ENCODE measurements around the gene KCNH4.
"Not testable (repeated sequence)": the region's sequence is repeated elsewhere in the genome, so short reads cannot be mapped to it uniquely, and the experiment has no call there.

The KCNH4 gene

DNA sequence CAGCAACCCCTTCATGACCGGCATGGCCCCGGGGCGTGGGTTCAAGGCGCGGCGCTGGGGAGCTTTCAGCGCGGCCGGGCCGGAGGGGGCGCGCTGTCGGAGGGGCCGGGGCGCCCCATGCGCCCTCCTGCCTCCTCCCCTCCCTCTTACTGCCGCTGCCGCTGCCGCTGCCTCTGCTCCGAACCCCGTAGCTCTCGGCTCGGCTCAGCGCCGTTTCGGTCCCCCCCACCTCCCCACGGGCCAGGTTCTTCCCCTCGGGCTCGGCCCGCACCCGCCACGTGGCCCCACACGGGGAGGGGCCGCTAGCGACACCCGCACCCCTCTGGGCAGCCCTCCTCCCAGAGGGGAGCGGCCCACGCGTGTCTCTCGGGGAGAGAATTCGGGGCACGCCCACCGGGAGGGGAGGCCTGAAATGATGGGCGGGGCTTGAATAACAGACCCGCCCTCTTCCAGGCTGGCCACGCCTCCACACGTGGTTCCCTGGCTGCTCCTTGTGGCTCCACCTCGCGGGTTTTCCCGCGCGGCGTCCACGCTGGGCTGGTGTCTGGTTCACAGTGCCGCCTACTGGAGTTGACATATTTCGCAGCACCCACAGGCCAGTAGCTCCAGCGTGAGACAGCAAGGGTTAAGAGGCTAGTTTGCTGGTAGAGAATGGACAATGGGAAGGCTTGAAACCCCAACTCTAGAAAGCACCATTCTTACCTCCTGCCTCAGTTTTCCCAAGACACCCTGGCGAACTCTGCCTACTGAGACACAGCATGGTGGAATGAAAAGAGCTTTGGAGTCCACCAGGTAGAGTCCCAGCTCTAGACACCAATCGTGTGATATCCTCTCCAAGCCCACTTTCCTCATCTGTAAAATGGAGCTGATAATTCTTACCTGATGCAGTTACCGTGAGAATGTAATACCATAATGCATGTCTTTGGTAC, at the start of gene KCNH4:
Gene KCNH4 (minus strand): TSS at position 221 of the 929 bp plus-strand sequence. CDS start 197 bp downstream, at position 24.
- no peak for DNase-seq (ENCODE audit: low read depth)

GRCh38 chr17:42230225-42230624, 49.3 kb upstream of the KCNH4 start:
- no peak for DNase-seq (ENCODE audit: low read depth)

DNA sequence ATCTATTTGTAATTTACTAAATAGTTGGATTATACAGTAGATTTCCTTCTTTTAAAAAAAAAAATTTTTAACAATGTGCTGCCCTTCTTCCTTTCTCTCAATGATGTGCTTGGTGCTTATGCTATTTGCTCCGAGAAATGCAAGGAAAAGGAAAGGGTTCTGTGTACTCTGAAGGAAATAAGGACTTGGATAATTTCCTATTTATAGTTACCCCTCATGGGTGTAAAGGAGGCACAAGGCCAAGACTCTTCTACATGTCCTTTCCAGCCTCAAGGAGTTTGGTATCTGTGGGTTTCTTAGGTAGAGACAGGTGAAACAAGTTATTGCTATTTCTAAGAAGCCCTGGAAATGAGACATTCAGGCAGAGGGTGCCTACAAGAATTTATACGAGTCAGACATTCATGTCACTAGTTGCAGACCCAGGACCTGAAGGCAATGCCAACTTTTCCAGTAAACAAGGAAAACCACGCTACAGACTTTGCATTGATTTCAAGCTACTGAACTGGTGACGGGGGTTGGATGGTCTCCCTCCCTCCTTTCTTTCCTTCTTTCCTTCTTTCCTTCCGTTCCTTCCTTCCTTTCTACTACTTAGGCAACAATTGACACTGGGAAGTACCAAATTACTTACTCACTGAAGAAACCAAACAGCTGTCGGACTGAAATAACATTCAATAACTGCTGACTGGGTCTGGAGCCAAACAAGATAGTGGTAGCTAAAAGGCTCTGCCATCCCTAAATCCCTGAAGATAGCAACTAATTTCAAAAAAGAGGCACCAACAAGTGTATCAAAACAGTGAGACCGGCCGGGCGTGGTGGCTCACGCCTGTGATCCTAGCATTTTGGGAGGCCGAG, 47.1 kb upstream of the KCNH4 start:
- no peak for DNase-seq (ENCODE audit: low read depth)

DNA sequence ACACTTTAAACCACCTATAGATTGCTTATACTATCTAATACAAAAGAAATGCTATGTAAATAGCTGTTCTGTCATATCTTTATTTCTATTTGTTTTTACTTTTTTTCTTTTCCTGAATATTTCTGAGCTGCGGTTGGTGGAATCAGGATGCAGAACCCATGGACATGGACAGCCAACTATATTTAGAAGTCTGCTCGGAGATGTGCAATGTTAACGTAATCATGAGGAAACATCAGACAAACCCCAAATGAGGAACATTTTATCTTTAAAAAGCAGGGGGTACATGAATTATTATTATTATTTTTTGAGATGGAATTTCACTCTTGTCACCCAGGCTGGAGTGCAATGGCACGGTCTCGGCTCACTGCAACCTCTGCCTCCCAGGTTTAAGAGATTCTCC, 44.7 kb upstream of the KCNH4 start:
- DNase-seq (ENCODE audit: low read depth), result no peak

- no peak for DNase-seq (ENCODE audit: low read depth)
Observed at GRCh38 chr17:42224651-42225050, 43.7 kb upstream of the KCNH4 start.

DNA sequence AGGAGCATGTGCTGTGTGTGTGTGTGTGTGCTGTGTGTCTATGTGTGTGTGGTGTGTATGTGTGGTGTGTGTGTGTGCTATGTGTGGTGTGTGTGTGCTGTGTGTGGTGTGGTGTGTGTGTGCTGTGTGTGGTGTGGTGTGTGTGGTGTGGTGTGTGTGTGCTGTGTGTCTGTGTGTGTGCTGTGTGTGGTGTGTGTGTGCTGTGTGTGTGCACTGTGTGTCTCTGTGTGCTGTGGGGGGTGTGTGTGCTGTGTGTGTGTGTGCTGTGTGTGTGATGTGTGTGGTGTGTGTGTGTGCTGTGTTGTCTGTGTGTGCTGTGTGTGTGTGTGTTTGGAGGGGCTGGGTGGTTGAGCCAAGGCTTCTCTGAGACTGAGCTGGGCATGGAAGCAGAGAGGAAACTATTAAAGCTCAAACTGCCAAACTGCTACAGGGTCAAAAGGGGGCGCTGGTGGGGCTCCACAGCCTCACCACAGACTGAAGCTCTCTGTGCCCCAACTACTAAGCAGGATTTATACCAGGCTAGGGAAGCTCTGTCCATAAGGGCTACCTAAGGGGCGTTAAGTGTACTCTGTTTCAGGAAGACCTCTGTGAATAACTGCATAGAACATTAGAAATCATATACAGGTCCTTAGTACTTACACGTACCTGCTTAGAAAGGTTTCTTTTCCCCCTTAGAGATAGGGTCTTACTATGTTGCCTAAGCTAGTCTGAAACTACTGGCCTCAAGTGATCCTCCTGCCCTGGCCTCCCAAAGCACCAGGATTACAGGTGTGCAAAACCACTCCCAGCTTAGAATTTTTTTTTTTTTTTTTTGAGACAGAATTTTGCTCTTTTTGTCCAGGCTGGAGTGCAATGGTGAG, 41.2 kb upstream of the KCNH4 start:
- no peak for DNase-seq (ENCODE audit: low read depth)

- DNase-seq (ENCODE audit: low read depth), result not testable (repeated sequence)
Observed at GRCh38 chr17:42219280-42219679, 38.3 kb upstream of the KCNH4 start.

GRCh38 chr17:42214156-42214555, 33.2 kb upstream of the KCNH4 start:
- DNase-seq (ENCODE audit: low read depth), result no peak

GRCh38 chr17:42212382-42212781, 31.4 kb upstream of the KCNH4 start:
- DNase-seq (ENCODE audit: low read depth), result no peak

DNA sequence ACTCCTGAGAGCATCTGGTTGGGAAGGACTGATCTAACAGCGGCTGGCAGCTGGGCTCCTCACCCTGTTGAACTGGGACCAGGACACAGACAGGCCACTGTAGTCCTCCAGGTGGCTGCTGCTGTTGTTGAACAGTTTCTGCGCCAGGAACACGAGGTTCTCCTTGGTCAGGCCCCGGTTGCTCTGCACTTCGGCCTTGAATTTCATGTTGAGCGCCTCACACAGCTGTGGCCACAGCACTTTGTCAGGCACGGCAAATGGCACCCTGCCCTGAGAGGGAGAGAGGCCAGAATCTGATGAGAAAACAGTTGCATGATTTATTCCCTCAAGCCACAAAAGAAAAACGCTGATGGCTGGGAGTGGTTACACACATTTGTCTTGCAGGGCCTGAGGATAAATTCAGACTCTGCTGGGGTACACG, 31.0 kb upstream of the KCNH4 start:
- not testable (repeated sequence) for DNase-seq (ENCODE audit: low read depth)

- DNase-seq (ENCODE audit: low read depth), result no peak
Observed at GRCh38 chr17:42210046-42210445, 29.1 kb upstream of the KCNH4 start.

DNA sequence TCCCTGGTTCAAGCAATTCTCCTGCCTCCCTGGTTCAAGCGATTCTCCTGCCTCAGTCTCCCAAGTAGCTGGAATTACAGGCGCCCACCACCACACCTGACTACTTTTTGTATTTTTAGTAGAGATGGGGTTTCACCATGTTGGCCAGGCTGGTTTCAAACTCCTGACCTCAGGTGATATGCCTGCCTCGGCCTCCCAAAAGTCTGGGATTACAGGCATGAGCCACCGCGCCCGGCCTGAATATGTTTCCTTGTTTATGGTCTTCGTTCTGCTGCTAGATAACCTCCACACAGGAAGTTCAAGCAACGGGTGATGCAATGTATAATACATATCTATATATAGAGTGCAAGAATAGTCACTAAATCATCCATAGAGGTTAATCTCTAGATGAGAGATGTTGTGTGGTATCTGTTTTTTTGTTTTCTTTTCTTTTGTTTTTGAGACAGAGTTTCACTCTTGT, 25.2 kb upstream of the KCNH4 start:
- DNase-seq (ENCODE audit: low read depth), result not testable (repeated sequence)

DNA sequence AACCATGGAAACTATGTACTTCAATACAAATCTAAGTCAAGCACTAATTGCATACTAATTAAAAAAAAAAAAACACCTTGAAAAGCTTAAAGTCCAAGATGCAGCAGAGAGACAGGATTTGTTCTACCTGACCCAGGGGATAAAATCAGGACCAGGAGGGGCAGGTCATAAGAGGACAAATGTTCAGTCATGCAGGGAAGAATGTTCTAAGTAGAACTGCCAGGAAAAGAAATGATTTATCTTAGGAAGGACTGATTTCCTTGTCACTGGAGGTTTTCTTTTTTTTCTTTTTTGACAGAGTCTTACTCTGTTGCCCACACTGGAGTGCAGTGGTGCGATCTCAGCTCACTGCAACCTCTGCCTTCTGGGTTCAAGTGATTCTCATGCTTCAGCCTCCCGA, 22.4 kb upstream of the KCNH4 start:
- DNase-seq (ENCODE audit: low read depth), result no peak

DNA sequence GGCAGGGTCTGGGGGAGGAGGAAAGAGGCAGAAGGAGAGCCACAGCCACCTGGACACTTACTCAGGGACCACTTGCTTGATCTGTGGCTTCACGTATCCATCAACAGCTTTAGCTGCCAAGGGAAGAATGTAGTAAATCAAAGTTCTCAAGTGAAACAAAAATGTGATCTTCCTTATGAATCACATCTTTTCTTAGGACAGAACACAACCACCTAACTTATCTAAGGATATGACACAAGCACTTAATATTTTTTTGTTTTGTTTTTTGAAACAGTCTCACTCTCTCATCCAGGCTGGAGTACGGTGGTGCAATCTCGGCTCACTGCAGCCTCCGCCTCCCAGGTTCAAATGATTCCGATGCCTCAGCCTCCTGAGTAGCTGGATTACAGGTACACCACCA, 21.8 kb upstream of the KCNH4 start:
- DNase-seq (ENCODE audit: low read depth), result no peak

DNA sequence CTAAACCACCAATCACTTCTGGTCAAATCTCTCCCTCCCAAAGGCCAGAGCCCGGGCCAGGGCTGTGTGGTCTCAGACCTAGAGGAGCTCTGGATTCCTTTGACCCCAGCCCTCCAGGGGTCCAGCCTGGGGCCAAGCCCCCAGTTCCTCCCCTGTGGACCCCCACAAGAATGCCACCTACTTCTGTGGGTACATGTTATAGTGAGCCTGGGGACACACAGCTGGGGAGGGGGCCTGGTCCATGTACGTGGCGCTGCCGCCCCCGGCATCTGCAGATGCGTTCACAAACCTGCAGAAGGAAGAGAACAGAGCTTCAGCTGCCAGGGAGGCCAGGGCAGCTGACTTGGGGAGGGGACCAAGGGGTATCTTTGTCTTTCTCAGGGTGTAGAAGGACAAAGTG, 21.2 kb upstream of the KCNH4 start:
- DNase-seq (ENCODE audit: low read depth), result no peak

DNA sequence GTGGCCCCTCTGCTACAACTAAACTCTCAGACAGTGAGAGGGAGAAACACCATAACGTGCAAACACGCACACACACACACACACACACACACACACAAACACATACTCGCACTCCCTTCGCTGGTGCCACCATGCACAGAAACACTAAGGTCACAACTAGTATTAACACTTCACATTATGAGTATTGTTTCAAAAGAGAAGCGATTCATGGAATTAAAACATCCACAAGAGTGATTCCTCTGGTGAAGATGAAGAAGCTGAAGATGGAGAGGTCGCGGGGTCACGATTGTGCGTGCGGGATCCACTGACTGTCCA, 20.5 kb upstream of the KCNH4 start:
- DNase-seq (ENCODE audit: low read depth), result no peak

- no peak for DNase-seq (ENCODE audit: low read depth)
Observed at GRCh38 chr17:42200706-42201457, 19.9 kb upstream of the KCNH4 start.

GRCh38 chr17:42199416-42200011, 18.6 kb upstream of the KCNH4 start:
- no peak for DNase-seq (ENCODE audit: low read depth)

DNA sequence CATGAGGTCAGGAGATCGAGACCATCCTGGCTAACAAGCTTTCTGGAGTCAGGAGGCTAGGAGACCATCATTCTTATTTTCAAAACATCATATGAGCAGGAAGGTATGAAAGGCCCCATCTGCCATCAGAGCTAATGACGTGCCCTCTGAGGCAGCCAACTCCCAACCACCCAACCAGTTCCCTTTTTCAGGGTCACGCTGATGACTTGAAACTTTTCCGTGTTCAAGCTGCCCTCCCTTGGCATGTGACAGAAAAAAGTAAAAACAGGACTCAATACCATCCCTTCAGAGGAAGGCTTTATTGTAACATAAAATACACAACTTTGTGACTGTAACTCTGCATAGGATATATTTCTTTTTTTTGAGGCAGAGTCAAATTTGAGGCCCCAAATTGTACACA, 18.0 kb upstream of the KCNH4 start:
- no peak for DNase-seq (ENCODE audit: low read depth)

GRCh38 chr17:42197564-42198156, 16.7 kb upstream of the KCNH4 start:
- no peak for DNase-seq (ENCODE audit: low read depth)

All from HS-5 (cell line).